Gastroesophageal sphincter (tissue), 2 donors: ENCODE data around the gene RGS11.

Source experiments
- EP300 ChIP-seq: sonication (generic); formaldehyde crosslinking; IDR thresholded peaks from one replicate; pipeline ENCODE4 v1.6.1; 2017; ENCODE audit warnings: antibody characterized with exemption, mild to moderate bottlenecking
- POLR2A ChIP-seq, 2 donors: fragments of 450-650 bp; IDR thresholded peaks; one replicate each; pipeline ENCODE4 v1.6.1; 2017; ENCODE audit warnings: antibody characterized with exemption in 2 of 2, mild to moderate bottlenecking in 2 of 2, moderate library complexity in 1 of 2

GRCh38 chr16:263182-263774 is 12.5 kb downstream of the RGS11 start:
- TF ChIP-seq POLR2A (IDR thresholded peaks at IDR 0.05) (no peak), EP300 (no peak)
